Cardiac fibroblast (primary cell): ENCODE results near the gene ANKRD34A.

Experiments
- DNase-seq, 2 donors: peaks; one replicate each; pipeline versions ENCODE4 v3.0.0 to v3.0.0-alpha.2; 2010; ENCODE audit warnings: low read depth in 2 of 2
- H3K4me3 ChIP-seq, 2 donors: replicated peaks in 1 of 2; 1 replicate in 1 of 2; 2 replicates in 1 of 2; pipeline ENCODE4 v1.5.1; 2011; ENCODE audit warnings: low read depth in 2 of 2, low read length in 2 of 2, mild to moderate bottlenecking in 2 of 2, moderate library complexity in 1 of 2
- CTCF ChIP-seq: IDR thresholded peaks from one replicate; pipeline ENCODE4 v1.5.1; 2011; ENCODE audit warnings: low read depth, mild to moderate bottlenecking, low read length, inconsistent platforms

Gene ANKRD34A

DNA sequence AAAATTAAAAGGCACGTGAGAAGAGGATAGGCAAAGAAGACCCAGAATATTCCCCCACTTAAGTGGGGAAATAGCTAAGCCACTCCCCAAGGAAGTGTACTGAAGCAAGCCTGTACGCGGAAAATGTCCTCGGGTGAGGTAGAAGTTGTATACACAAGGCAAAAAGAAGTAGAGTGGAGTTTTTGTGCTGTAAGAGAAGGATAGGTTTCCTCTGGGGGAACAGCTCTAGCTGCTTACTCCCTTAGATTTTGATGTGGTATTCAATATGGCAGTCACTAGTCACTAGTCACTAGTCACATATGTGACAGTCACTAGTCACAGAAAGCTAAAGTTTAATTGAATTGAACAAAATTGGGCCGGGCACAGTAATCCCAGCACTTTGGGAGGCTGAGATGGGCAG lies 24.4 kb upstream of the ANKRD34A start:
- TF ChIP-seq CTCF: no peak
- no peak for DNase-seq

GRCh38 chr1:145987926-145988325 lies 23.6 kb upstream of the ANKRD34A start:
- no peak for TF ChIP-seq CTCF
- no peak for DNase-seq
- no peak overlapping the region for H3K4me3 ChIP-seq

More for the DNA sequence above, 24.4 kb upstream of the ANKRD34A start:
- H3K4me3 ChIP-seq: no peak overlapping the region

DNA sequence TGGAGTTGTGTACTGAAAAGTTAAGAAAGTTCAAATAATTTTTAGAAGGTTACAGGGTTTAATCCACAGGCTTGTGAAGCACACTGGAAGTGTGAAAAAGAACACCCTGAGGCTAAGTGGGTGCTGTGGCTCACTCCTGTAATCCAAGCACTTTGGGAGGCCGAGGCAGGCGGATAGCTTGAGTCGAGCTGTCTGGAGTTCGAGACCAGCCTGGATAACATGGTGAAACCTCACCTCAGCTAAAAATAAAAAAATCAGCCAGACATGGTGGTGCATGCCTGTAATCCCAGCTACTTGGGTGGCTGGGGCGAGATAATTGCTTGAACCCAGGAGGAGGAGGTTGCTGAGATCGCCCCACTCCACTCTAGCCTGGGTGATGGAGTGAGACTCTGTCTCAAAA lies 22.2 kb upstream of the ANKRD34A start:
- H3K4me3 ChIP-seq: no peak overlapping the region
- DNase-seq: no peak
- TF ChIP-seq CTCF: no peak

- DNase-seq: peak; percentile 75 to 84
- peak overlapping the region in 1 of 2 donors; percentile 19 for H3K4me3 ChIP-seq
- TF ChIP-seq CTCF: no peak
Measured at GRCh38 chr1:145985502-145986439, 21.4 kb upstream of the ANKRD34A start.

- DNase-seq: no peak
- no peak for TF ChIP-seq CTCF
- no peak overlapping the region for H3K4me3 ChIP-seq
Measured at GRCh38 chr1:145985129-145985501, 20.7 kb upstream of the ANKRD34A start.

GRCh38 chr1:145983960-145984830 lies 19.8 kb upstream of the ANKRD34A start:
- H3K4me3 ChIP-seq: no peak overlapping the region
- DNase-seq: no peak
- no peak for TF ChIP-seq CTCF
